ENCODE data around the gene NEDD4L. TPM values are rescaled to one million over a fixed set of nuclear protein-coding genes. Genes with fewer than 3 reads are reported as not detected.

NEDD4L gene
- polyA plus RNA-seq, 1 of the 3 experiments (the other 2 are of a cell fraction), result 13.2 TPM

DNA sequence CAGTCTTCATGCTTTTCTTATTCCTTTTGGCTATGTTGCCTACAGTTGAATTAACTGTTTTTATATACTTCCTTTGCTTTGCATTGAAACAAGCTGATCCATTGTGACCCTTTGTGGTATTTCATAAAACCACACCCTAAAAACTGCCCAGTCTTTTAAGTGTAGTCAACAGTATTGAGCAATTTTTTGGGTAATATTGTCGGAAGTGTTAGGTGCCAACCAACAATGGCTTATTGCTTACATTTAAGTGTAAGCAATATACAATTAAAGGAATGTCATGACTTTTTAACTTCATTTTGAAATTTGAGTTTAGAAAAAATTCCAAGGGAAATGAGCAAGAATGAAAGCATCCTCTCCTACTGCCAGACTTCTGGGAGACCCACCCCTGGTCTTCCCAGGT, 174.1 kb downstream of the NEDD4L start:
- no peaks in the 10 kb centered on the region for H3K9me2 ChIP-seq
- no peak for DNase-seq
- 72% methylated on average over 1 of the region's 1 CpG for WGBS (ENCODE audit: low lambda C conversion rate)
- no peak for TF ChIP-seq SMC3 (IDR thresholded peaks at IDR 0.05; ENCODE audit: low read depth, low read length)
- no peak for TF ChIP-seq YY1 (IDR thresholded peaks at IDR 0.05; ENCODE audit: low read depth)
- TF ChIP-seq NFIC (IDR thresholded peaks at IDR 0.05; ENCODE audit: borderline replicate concordance), result peak; percentile 25; the same call in 1 of the 2 replicates
- TF ChIP-seq FOXM1 (IDR thresholded peaks at IDR 0.05; ENCODE audit: low read depth), result no peak
- 0 out of 2 replicates have a peak, but pooled peaks have one; percentile 11 for TF ChIP-seq TCF12 (IDR thresholded peaks at IDR 0.05)
- H3F3A ChIP-seq (replicated peaks; ENCODE audit: insufficient read depth), result peaks cover 15% of the 10 kb centered on the region
- H3K9ac ChIP-seq, result no peak overlapping the region
- no peaks in the 10 kb centered on the region for H3K9me3 ChIP-seq
- H3K36me3 ChIP-seq (replicated peaks in 1 of 2; ENCODE audit: control insufficient read depth in 1 of 2, insufficient read depth in 2 of 2, low read length in 1 of 2), result no peaks in the 10 kb centered on the region
- POLR2A ChIA-PET, result no interaction called here
- H3K27ac ChIP-seq (ENCODE audit: low read depth in 2 of 2, low read length in 1 of 2), result no peak overlapping the region
- no peaks in the 10 kb centered on the region for H3K27me3 ChIP-seq (ENCODE audit: insufficient read depth)
- H3K79me2 ChIP-seq (ENCODE audit: insufficient read depth), result no peaks in the 10 kb centered on the region
- no peak overlapping the region for H2AFZ ChIP-seq (ENCODE audit: low read depth)
- H3K4me2 ChIP-seq, result no peak overlapping the region; the same call in 1 of the 2 replicates
- no peaks in the 10 kb centered on the region for H4K20me1 ChIP-seq (ENCODE audit: insufficient read depth)
- CTCF ChIA-PET, result no interaction called here
- H3K4me1 ChIP-seq (ENCODE audit: control insufficient read depth in 1 of 2, insufficient read depth in 2 of 2, low read depth in 1 of 2, low read length in 1 of 2), result peaks cover 0 to 37% of the 10 kb centered on the region in 2 experiments; a peak in 3 of 4 replicates
- no peak overlapping the region for H3K4me3 ChIP-seq (ENCODE audit: low read depth in 2 of 2, low read length in 1 of 2)

- ChIA-PET POLR2A (no interaction called here), CTCF (interaction anchor here (0.7 to 1.8 kb wide), 6 partner anchors 7 to 233 kb away, joined by 3 to 5 read pairs (median 4); partner anchors contain the start of gene NEDD4L)
- Histone ChIP-seq H3K4me1 (ENCODE audit: control insufficient read depth in 1 of 2, insufficient read depth in 2 of 2, low read depth in 1 of 2, low read length in 1 of 2) (peaks cover 14 to 40% of the 10 kb centered on the region in 2 experiments), H2AFZ (ENCODE audit: low read depth) (no peak overlapping the region; the same call in 1 of the 2 replicates), H3F3A (replicated peaks; ENCODE audit: insufficient read depth) (peaks cover 16% of the 10 kb centered on the region), H3K9ac (peak overlapping the region; percentile 43; the same call in 1 of the 2 replicates), H3K27me3 (ENCODE audit: insufficient read depth) (no peaks in the 10 kb centered on the region), H3K27ac (ENCODE audit: low read depth in 2 of 2, low read length in 1 of 2) (peak overlapping the region in 1 of 2 experiments; percentile 87; a peak in 2 of 4 replicates), H3K4me2 (no peak overlapping the region), H3K4me3 (ENCODE audit: low read depth in 2 of 2, low read length in 1 of 2) (no peak overlapping the region; a peak in 1 of 4 replicates), H3K9me3 (no peaks in the 10 kb centered on the region), H3K9me2 (no peaks in the 10 kb centered on the region), H3K79me2 (ENCODE audit: insufficient read depth) (no peaks in the 10 kb centered on the region), H4K20me1 (ENCODE audit: insufficient read depth) (no peaks in the 10 kb centered on the region), H3K36me3 (replicated peaks in 1 of 2; ENCODE audit: control insufficient read depth in 1 of 2, insufficient read depth in 2 of 2, low read length in 1 of 2) (no peaks in the 10 kb centered on the region)
- TF ChIP-seq TCF12 (IDR thresholded peaks at IDR 0.05), result no peak
- TF ChIP-seq TEAD4 (IDR thresholded peaks at IDR 0.05; ENCODE audit: borderline replicate concordance, insufficient read depth), result no peak
- TF ChIP-seq, protein P1, sequence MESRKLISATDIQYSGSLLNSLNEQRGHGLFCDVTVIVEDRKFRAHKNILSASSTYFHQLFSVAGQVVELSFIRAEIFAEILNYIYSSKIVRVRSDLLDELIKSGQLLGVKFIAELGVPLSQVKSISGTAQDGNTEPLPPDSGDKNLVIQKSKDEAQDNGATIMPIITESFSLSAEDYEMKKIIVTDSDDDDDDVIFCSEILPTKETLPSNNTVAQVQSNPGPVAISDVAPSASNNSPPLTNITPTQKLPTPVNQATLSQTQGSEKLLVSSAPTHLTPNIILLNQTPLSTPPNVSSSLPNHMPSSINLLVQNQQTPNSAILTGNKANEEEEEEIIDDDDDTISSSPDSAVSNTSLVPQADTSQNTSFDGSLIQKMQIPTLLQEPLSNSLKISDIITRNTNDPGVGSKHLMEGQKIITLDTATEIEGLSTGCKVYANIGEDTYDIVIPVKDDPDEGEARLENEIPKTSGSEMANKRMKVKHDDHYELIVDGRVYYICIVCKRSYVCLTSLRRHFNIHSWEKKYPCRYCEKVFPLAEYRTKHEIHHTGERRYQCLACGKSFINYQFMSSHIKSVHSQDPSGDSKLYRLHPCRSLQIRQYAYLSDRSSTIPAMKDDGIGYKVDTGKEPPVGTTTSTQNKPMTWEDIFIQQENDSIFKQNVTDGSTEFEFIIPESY (IDR thresholded peaks at IDR 0.05; ENCODE audit: borderline replicate concordance, low read depth), result no peak
- no peak for TF ChIP-seq SMC3 (IDR thresholded peaks at IDR 0.05; ENCODE audit: low read depth, low read length)
- TF ChIP-seq RFX5 (IDR thresholded peaks at IDR 0.05; ENCODE audit: low read length), result no peak
- TF ChIP-seq TAF1 (IDR thresholded peaks at IDR 0.05; ENCODE audit: borderline replicate concordance, low read depth, low read length), result no peak
- no peak for TF ChIP-seq CHD2 (IDR thresholded peaks at IDR 0.05; ENCODE audit: low read length, partially characterized antibody)
- DNase-seq, result no peak
- 81% methylated on average over 12 of the region's 12 CpGs for WGBS (ENCODE audit: low lambda C conversion rate)
These were observed 177.2 kb downstream of the NEDD4L start for GRCh38 chr18:58221060-58221725.

All from SK-N-SH (cell line).